HT-29 (cell line): ENCODE data around the gene ACRBP. TPM values are rescaled to one million over a fixed set of nuclear protein-coding genes. Genes with fewer than 3 reads are reported as not detected.
"Not testable (repeated sequence)": the region's sequence is repeated elsewhere in the genome, so short reads cannot be mapped to it uniquely, and the experiment has no call there.

Experiments used
- DNase-seq: peaks from one replicate; pipeline ENCODE4 v3.0.0-alpha.2; 2015; ENCODE audit warnings: low spot score
- total RNA-seq: library from RNA; depleted of rRNA; stranded (reverse); fragments of >200 nt; shearing (Covaris generic); gene quantifications from 2 replicates; pipeline ENCODE4 v1.2.3, GENCODE V29; 2014

The ACRBP gene
- total RNA-seq, 1 experiment from 2014 or later = 0.31 TPM

DNA sequence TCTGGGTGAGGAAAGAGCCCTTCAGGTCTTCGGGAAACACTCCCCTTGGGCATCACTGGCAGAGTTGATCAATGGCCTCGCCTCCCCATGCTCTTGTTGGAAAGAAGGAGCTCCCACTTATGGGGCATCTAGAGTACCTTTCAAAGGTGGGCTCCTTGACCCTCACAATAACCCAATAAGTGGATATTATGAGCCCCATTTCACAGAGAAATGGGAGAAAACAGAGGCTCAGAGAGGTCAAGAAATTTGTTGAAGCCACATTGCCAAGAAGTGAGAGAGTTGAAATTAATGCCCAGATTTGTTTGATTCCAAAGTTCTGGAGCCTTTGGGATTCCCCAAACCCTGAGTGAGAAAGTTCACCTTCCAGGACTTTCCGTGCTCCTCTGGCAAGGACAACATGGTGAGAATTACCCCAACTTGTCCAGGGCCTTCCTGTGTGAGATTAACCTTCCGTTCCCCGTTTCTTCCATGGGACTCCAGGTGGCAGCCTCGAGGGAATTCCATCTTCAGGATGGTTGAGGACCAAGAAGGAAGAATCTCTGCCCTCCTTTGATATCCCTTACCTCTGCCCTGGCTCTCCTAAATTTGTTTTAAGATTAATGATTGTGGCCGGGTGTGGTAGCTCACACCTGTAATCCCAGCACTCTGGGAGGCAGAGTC, 32.6 kb downstream of the ACRBP start:
- DNase-seq = peak; percentile 57

GRCh38 chr12:6613776-6614512, 33.3 kb downstream of the ACRBP start:
- DNase-seq = peak; percentile 91

- DNase-seq = peak; percentile 82
These were observed 34.0 kb downstream of the ACRBP start for GRCh38 chr12:6613015-6613775.

GRCh38 chr12:6612652-6613014, 34.6 kb downstream of the ACRBP start:
- DNase-seq = no peak

GRCh38 chr12:6612247-6612646, 35.0 kb downstream of the ACRBP start:
- DNase-seq = no peak

GRCh38 chr12:6608592-6609281, 38.5 kb downstream of the ACRBP start:
- DNase-seq = no peak

DNA sequence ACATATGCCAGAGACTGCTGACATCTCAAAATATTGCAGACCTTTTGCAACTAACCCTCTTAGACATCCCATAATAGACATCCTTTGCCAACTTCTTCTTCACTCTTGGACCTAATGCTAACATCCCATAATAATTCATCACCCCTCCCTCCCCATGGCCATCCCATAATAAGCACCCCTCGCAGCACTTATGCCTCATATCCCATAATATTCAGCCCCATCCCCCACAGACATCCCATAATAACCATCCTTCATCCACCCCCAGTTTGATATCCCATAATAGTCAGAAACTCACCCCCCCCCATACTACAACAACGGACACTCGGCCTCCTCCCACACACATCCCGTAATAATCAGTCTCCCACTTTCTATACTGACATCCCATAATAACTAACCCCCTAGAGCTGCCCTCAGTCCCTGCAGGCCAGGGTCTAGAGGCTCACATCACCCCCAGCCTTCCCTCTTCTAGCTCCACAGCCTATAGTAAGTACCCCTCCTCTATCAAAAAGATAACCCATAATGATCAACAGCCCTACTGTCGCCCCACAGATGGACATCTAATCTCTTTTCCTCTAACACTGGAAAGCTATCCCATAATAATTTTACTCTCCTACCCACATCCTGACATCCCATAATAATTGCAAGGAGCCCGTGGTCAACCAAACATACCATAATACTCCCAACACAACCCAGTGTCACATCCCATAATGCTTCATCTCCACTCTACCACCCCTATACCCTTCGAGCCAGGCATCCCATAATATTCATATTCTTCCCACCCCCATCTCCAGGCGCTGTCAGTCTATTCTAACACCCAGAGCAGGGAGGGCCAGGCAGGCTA, 39.3 kb downstream of the ACRBP start:
- DNase-seq = peak; percentile 90

GRCh38 chr12:6606331-6607131, 40.7 kb downstream of the ACRBP start:
- peak; percentile 24 for DNase-seq

DNA sequence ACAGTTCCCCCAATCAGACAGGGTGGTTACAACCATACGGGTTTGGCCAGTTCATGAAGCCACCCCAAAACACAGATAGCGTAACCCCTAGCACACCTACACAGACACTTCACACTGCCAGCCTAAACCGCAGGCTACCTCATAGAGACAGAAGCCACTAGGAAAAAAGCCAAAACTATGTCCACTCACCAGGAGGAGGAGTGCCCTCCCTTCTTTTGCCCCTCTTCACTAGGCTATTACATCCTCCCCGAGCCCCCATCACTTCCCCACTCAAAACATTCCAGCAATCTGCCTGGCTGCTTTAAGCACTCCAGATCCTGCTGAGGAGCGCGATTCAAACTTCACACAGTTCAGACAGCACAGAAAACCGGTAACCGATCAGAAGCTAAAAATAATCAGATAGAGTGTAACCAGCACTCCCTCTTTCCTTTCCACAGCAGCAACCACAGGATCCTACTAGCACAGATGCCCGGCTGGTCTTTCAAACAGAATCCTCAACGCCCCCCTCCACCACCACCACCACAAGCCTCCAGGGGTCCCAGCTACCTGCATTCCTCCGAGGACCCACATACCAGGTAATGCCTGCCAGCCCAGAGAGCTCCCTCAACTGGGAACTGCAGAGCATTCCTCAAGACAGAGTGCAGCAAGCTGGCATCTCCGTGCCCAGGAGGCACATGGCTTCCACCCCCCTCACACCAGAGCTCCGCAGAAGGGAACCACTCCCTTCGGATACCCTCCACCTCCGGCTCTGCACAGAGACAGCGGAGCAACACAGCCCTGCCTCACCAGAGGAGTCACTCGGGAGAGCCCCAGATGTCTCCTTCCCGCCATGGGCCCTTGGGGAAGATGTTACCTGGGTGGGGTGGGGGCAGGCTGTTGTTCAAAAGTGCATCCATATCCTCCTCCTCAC, 41.6 kb downstream of the ACRBP start:
- peak; percentile 24 for DNase-seq

DNA sequence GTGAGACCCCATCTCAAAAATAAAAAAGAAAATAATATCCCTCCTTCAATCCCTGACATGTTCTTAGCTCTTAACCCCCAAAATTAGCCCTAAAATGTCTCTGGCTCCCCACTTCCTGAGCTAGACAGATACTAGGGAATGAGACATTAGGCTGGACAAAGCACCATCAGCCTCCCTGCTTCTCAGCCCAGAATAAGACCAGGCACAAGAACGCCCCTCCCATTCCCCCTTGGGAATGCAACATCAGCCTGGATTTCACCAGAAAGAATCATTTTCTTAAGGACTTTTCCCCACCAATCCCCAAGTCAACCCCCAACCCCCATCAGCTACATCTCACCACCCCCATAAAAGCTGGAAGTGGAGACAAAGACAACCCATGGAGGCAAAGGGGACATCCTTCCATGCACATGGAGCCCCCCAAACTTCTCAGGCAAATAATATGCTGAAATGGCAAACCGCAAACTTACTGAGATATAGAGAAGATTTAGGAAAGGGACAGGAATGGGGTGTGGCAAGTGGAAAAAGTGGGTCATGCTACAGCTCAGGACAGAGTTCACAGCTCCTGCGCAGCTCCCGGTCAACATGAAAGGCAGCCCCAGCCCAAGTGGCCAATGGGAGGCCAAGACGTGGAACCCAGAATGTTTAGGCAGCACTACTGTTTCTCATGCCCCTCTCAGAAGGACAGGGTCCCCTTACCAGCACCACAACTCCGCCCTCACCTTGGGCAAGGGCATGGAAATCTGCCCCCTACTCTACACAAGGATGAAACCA, 42.8 kb downstream of the ACRBP start:
- DNase-seq = no peak

DNA sequence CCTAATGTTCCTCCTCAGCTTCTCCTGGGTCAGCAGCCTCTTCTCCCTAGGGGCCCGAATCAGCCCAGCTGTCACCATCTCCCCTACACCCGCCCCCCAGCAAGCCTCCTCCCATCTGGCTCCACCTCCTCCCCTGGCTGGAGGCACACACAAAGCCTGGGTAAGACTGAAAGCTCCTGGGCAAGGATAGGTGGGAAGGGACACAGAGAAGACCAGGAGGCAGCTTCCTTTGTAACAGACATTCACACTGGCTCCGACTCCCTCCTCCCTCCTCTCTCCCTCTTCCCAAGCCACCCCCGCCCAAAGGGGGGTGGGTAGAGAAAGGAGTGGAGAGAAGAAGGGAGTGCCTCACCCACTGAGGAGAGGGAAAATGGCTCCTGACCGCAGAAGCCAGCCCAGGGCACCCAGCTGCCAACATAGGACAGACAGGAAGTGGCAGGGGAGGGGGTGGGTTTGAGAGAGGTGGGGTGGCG, 44.1 kb downstream of the ACRBP start:
- no peak for DNase-seq

- DNase-seq = no peak
These were observed 44.7 kb downstream of the ACRBP start for GRCh38 chr12:6602526-6602925.

DNA sequence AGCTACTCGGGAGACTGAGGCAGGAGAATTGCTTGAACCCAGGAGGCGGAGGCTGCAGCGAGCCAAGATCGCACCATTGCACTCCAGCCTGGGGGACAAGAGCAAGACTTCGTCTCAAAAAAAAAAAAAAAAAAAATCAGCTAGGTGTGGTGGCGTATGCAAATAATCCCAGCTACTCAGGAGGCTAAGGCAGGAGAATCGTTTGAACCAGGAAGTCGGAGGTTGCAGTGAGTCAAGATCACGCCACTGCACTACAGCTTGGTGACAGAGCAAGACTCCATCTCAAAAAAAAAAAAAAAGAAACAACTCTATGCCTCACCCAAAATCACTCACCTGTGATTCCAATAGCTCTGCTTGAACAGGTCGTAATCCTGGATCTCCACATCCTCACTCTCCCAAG, 51.6 kb downstream of the ACRBP start:
- DNase-seq = not testable (repeated sequence)

- no peak for DNase-seq
These were observed 55.1 kb downstream of the ACRBP start for GRCh38 chr12:6592087-6592486.
